ENCODE measurements around the gene RABEP1.

RABEP1 gene

DNA sequence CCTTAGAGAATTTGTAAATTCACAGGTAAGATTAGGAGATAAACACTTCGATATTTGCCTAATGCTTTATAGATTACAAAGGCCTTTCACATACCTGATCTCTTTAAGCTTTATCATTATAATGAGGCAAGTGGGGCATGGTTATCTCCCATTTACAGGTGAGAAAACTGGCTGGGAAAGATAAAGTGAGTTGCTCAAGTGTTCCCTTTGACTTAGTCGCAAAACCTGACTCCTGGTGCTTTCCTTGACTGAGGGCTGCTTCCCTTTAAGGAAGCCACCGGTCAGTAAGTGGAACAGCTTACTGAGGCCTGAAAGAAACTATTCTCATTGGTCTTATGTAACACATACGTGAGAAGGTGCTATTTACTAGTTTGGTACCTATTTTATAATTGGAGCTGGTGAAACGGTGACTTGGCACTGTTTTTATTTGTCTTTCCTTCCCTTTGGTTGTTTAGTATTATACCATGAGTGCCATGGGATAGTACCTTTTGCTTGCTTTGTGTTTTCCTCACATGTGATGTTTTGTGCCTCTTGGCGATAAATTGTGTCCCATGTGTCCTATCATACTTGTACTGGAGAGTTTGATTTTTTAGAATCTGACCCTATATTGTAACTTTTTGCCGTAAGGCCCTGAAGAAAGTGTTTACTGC is 80.2 kb downstream of the RABEP1 start:
- FAIRE-seq = no peak

DNA sequence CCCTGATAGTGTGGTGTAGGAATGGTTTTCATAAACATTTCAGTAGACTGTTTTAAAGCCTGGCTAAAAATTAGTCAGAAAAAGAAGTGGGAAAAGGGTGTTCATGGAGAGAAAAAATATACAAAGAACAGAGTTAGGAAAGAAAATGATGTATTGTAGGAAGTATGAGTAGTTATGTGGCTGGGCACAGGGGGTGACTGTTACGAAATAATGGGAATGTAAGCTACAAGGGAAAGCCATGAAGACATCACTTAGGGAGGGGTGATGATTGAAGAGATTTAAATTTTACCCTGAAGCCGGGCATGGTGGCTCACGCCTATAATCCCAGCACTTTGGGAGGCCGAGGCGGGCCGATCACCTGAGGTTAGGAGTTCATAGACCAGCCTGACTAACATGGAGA is 82.1 kb downstream of the RABEP1 start:
- no peak for FAIRE-seq

DNA sequence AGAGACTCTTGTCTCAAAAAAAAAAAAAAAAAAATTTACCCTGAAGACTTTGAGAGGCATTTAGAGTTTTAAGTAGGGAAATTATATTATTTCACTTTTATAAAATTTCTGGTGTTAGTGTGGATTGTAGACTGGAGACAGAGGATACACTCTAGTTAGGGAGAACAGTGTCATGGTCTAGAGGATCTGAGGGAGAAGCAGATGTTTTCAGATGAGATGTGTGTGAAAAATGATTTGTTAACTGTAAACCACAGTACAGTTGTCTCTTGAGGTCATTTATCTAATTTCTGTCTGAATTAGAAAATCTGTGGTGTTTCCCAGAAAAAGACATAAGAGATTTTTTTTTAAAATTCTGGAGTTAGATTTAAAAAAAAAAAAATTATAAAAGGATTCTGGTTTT is 82.6 kb downstream of the RABEP1 start:
- no peak for FAIRE-seq

DNA sequence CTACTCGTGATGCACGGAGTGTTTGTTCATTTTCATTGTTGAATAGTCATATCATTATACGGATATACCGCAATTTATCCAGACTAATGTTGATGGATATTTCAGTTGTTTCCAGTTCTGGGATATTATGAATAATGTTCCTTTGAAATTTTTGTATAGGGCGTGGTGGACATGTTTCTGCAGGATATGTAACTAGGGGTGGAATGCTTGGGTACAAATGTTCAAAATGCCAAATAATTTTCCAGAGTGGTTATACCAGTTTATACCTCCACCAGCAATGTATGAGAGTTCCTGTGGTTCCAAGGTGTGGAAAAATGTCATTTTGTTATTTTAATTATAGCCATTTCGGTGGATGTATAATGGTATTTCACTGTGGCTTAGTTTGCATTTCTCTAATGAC is 83.7 kb downstream of the RABEP1 start:
- FAIRE-seq = no peak

DNA sequence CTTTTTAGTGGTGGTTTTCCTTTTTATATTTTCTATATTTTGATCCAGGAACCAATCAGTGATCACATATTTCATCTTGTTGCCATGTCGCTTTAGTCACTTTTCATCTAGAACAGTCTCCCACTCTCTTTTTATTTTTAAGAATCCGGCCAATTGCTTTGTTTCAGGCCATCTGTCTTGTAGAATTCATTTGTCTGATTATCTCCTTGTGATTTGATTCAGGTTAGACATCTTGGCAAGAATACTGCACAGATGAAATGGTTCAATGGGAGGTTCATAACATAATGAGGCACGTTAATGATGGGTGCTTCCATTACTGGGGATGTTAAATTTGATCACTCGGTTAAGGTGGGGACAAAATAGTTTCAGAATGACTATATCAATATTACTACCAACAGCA is 88.3 kb downstream of the RABEP1 start:
- no peak for FAIRE-seq

DNA sequence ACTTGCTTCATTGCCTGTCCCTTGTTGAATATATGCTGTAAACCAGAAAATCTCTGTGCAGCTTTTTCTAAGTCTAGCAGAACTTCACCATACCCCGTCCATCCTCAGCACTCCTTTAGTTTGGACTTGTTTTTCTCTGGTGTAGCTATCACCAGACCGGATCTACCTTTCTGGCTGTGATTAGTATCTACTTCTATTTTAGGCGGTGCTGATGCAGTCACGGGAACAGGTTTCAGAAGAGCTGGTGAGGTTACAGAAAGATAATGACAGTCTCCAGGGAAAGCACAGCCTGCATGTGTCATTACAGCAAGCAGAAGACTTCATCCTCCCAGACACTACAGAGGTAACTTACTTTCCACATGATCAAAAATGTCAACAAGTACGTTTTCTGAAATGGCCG is 91.0 kb downstream of the RABEP1 start:
- no peak for FAIRE-seq

DNA sequence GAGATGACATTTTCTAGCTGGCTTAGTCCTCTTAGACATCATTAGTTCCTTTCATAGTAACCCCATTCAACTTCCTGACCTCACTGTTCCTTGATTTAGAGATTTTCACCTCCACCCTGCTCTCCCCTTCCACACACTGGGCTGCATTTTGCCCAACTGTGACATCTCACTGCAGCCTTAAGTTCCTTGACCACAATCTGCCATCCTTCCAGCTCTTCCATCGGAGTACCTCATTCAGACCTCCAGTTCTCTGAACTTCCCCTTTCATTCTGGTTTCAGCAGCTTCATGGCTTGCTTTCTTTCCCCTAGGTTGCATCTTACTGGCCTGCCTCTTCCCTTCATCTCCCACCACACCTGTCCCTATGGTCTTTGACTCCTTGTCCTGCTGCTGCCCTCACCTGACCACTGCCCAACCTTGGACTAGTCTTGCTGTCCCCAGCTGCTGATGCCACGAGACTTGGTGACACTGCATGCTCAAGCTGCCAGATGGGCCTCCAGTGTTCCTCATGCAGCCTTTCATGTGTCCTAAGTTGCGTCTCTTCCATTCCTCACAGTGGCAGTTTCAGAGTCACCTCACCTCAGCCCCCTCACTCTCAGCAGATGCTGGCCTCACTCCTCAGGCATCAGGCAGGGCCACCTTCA is 96.6 kb downstream of the RABEP1 start:
- FAIRE-seq = no peak

DNA sequence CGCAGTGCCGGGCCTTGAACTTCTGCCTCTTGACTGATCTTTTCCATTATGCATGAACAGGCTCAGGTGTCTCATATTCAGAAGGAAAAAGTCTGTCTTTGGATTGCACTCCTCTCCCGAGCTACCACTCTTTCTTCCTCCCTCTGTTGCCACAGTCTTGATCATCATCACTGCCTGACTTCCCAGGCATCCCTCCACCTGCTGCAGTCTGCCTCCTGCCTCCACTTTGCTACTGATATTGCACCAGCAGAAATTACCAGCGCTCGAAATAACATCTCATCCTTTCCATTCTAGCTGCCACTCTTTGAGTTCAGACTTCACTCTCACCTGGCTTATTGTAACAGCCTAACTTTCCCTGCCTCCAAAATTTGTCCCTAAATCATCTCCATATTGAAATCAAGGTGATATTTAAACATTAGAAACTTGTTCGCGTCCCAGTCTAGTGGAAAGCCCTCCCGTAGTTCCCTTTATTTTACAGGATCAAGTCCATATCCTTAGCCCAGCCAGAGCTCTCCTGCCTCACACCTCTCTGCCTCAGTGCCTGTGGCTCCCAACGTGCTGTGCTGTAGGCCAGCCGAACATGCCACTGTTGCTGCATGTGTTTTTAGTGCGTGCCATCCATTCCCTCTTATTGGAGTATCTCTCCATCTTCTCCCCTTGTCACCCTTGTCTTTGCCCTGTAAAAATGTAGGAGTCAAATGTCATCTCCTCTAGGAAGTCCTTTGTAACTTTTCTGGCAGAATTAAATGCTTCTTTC is 97.4 kb downstream of the RABEP1 start:
- no peak for FAIRE-seq

DNA sequence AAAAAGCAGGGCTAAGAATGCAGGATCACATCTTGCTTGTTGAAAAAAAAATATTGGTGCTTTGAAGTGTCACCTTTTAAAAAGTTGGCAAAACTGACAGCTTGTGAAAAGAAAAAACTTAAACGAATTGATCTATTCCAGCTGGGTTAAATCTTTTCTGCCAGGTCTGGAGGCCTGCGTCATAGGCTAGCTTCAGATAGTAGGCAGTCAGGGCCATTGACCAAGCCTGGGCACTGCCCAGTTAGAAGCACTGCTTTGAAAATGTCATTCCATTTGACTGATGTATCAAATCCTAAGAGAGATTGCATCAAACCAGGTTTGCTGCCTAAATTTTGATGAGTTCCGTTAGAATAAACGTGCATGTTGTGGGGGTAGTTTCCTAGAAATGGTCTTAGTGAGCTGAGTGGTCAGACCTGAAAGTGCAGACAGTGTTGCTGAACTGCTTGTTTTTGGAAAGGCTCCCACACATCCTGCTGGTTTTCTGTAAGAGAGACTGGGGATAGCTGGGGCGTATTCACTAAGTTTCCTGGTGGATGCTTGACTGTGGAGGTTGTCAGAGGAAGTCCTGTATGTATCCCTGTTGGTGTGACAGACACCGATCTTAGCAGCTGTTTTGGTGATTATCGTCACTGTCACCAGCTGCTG is 98.5 kb downstream of the RABEP1 start:
- FAIRE-seq = no peak

DNA sequence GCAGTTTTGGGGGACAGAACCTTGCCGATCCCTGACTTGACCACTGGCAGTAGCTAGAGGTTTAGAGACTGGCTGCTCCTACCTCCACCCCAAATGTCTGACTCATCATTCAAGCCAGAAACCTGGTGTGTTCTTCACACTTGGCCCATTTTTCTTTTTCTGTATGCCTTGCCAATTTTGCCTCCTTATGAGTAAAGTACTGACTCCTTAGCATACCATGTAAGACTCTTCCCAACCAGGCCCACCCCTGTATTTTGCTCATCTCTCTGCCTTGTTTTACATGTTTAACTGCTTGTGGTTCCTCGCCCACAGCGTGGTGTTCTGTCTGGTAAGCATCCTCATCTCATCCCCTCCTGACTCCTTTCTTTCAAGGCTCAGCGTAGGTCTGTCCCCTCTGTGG is 99.5 kb downstream of the RABEP1 start:
- FAIRE-seq = no peak

DNA sequence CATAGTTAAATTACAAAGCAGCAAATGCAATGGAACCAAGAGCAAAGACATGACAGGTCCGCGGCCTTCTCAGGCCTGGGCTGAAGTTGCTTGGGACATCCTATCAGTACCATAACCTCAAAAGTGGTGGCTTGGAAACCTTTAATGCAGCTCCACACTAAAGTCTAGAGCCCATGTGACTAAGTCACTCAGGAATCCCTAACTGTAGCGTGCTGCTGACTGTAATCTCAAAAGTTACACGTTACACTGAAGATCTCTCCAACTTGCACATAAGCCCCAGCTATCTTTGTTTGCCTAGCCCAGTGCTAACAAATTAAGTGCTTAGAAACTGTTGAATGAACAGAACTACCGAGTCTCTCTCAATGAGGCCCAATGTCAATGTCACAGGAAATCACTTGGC is 109.6 kb downstream of the RABEP1 start:
- FAIRE-seq = no peak

DNA sequence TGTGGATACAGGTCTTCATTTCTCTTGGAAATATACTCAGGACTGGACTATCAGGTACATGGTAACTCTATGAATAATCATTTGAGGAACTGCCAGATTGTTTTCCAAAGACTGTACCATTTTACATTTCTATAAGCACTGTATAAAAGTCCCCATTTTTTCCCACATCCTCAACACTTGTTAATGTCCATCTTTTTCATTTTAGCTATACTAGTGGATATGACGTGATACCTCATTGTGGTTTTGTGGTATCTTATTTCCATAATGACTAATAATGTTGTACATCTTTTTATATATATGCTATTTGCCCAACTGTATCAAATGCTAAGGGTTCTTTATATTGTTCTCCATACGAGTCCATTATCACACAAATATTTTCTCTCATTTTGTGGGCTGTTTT is 114.5 kb downstream of the RABEP1 start:
- no peak for FAIRE-seq

DNA sequence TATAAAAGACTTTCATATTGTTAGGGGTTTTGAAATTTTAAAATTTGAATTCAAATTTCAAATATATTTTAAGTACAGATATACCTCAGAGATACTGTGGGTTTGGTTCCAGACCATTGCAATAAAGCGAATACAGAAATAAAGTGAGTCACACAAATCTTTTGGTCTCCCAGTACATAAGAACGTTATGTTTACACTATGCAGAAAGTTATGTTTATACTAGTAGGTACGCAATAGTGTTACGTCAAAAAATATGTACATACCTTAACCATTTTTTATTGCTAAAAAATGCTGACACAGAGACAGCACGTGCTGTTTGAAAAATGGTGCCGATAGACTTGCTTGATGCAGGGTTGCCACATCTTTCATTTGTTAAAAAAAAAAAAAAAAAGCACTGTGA is 117.7 kb downstream of the RABEP1 start:
- FAIRE-seq = no peak

DNA sequence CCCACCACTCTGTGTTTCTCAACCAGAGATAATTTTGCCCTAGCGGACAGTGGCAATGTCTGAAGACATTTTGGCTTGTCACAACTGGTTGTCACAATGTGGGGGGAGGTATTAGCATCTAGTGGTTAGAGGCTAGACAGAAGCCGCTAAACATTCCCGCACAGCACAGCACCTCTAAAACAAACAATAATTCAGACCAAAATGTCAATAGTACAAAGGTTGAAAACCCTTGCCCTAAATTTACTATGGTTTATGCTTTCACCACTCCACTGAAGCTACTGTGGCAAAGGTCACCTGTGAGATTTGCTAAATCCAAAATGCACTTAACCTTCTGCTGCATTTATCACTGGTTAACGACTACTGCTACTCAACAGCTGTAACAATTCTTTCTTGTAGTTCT is 123.3 kb downstream of the RABEP1 start:
- no peak for FAIRE-seq

DNA sequence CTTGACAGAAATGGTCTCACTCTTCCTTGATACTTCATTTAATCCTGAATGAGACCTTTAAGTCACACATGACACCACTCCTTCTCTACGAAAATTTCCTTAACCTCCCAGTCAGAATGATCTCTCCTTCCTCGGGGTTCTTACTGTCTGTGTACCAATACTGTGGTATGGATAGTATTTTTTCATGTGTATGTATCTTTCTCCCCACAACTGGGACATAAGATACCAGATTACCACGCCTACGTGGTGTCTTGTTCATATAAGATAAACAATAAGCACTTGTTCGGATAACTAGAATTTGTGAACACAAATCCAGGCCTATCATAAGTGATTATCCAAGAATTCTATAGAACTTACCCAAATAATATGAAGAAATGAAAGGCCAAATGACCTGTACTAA is 126.1 kb downstream of the RABEP1 start:
- FAIRE-seq = no peak

DNA sequence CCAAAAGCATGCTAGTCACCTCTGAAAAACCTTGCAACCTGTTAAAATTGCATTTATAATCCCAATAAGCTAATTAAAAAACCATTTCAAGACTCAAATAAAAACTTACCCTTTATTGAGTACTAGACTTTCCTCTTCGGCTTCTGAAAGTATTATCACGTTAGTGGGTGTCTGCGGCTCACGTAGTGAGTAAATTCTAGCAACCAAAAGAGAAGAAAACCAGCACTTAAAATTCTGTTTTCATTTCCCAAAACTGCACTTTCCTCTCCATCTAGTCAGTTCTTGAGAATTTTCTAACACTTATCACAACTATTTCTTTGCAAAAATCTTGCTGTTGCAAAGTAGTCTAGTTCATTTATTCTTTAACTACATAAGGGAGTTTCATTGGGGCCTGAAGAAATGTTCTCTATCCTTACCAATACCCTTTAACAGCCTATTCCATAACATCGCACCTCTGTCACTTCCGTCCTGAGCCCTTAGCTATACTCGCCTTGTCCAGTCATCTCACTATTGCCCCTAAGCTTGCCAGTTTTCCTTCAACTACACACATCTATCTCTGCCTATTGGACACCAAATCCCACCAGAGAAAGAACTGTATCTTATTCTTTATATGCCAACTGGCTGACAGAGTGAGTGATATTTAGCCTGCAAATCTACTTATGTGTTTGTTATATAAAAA is 128.6 kb downstream of the RABEP1 start:
- FAIRE-seq = no peak

DNA sequence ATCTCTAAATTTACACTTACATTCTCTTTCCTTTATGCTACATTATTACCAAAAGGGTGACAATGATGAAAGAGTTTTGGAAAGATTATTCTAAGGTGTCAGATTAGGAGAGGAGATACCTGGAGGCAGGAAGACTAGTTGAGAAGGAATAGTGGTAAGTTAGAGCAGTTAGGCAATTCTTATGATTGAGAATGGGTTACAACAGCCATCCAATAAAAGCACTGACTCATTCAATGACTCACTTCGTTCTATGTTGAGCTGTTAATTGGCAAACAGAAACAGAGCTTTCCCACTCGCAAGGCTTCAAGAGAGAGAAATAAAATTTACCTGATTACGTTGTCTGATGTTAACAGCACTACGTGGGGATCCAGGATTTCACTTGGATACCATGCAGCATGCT is 131.6 kb downstream of the RABEP1 start:
- FAIRE-seq = no peak

DNA sequence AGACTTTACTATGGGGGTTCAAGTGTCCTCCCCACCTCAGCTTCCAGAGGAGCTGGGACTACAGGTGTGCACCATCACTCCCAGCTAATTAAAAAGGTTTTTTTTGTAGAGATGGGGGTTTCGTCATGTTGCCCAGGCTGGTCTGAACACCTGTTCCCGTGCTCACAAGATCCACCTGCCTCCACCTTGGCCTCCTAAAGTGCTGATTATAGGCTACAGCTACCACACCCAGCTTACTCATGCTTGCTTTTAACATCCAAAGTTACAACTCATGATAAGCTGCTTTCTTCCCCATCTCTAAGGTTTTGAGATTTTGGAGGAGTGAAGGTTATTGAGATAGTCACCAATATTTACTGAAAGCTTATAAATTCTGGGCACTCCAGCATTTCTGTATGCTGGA is 134.8 kb downstream of the RABEP1 start:
- no peak for FAIRE-seq

DNA sequence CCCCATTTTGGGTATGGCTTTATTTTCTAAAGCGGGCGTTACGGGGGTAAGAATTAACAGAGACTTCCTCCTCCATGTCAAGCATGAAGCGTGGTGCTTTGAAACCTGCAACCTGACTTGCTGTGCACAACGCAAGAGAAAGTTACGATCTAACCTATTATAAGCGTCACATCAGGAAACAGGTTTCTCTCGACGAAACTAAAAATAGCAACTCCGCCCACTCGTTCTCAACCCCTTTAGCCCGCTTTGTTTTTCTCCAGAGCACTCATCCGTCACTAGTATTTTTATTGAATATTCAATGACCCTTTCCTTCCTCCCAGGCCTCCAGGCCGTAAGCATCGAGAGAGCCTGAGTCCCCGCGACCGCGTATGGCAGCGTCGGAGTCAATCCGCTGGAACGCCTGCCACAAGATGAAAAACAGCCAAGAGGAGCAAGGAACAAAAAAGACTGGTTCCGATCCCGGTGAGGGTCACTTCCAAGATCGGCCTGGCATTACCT is 136.8 kb downstream of the RABEP1 start:
- FAIRE-seq = no peak

DNA sequence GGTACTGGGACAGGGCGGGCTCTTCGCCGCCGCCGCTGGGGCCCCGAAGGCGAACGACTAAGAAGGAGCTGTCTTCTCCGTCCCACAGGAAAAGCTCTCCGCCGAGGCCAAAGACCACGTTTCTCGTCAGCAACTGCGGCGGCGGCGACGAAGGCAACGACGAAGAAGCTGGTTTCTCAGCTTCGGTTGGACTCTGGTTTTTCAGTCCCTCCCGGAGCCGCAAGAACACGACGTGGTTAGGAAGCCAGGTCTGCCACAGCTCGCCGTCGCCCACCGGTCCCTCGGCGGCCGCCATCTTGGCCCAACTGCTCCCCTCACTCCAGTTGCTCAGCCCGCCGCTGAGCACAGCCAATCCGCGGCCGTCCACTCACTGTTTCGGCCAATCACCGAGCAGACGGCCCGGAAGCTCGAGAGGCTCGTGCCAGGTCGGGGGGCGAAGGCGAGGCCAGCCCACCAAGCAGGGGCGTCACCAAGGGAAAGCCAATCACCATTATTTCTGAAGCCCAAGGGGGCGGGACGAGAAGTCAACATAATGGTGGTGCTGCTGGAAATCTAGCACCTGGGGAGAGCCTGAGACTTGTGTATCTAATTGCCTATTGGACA is 137.4 kb downstream of the RABEP1 start, which contains the start of gene NUP88:
TSS of gene NUP88 (minus strand) at position 307 of the 603 bp plus-strand sequence. CDS start at position 295, 12 bp downstream.
- FAIRE-seq = no peak

DNA sequence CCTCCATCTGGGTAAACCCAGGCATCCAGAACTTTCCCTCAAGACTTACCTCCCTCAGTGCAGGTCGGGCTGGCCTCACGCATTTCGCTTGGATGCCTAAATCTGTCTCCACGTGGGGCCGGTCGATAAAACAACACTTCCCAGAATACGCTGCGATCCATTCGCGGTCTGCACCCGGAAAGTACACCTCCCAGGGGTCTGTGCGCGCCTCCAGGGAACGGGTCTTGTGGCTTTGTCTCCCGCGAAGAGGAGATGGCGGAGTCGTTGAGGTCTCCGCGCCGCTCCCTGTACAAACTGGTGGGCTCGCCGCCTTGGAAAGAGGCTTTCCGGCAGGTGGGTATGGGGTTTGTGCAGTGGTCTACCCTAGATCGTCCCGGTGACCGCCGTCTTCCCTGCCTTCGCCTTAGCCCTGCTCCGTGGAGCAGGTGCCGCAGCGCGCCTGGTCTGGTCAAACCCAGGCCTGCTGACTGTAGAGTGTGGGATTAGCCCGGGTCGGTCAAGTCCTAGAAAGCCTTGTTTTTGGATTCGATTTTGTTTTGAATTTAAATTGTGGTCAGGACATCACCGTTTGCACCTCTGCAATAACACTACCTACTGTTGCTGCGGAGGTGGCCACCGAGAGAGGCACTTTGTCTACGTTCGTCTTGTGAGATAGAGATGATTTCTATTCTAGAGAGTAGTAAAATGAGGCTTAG is 138.0 kb downstream of the RABEP1 start, which contains the start of gene RPAIN:
TSS of gene RPAIN (plus strand) at position 224 of the 695 bp plus-strand sequence. CDS start at position 253, 29 bp downstream.
- no peak for FAIRE-seq

DNA sequence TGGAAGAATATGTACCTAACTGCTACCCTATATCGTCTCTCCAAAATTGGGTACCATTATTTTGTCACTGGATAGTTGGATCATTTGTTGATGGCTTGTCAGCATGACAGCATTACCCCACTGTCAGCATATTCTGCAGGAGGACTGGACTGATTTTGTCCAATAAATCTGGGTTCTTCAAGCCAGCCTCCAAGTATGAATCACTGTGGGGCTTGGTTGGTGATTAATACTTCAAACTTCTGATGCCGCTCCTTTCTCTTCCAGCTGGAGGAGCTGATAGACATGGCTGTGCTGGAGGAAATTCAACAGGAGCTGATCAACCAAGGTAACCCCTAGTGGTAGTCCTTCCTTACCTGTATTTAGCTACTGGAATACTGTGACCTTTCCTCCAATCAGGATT is 140.4 kb downstream of the RABEP1 start:
- FAIRE-seq = no peak

All from colon (tissue), 2 donors.